Esophagus squamous epithelium (tissue), 5 donors: ENCODE data around the gene IGFBP5. TPM values are rescaled to one million over a fixed set of nuclear protein-coding genes. Genes with fewer than 3 reads are reported as not detected.
A peak's percentile ranks its signal among the peaks of the same experiment; 100 is the strongest.

ENCODE experiments used
- DNase-seq: peaks from one replicate; lab custom pipeline; 2025; lab: John Stamatoyannopoulos, UW
- H3K27ac ChIP-seq, 4 donors: fragments of 200-600 bp; sonication (generic); one replicate each; pipeline ENCODE4 v1.5.1; 2016 to 2019; ENCODE audit warnings: mild to moderate bottlenecking in 1 of 4
- H3K27me3 ChIP-seq, 4 donors: fragments of 200-600 bp; sonication (generic); 1 replicate in 3 of 4; 2 replicates in 1 of 4; pipeline versions ENCODE4 v1.5.1 to v1.6.0; 2017 to 2021; ENCODE audit warnings: antibody characterized with exemption in 1 of 4
- H3K36me3 ChIP-seq, 3 donors: fragments of 200-600 bp; sonication (generic); one replicate each; pipeline ENCODE4 v1.5.1; 2016 to 2019
- H3K4me1 ChIP-seq, 3 donors: fragments of 200-600 bp; sonication (generic); one replicate each; pipeline ENCODE4 v1.5.1; 2017 to 2019
- H3K4me3 ChIP-seq, 4 donors: fragments of 200-600 bp; sonication (generic); 1 replicate in 3 of 4; 2 replicates in 1 of 4; pipeline ENCODE4 v1.5.1; 2016 to 2019; ENCODE audit warnings: mild to moderate bottlenecking in 2 of 4, moderate library complexity in 1 of 4
- H3K9me3 ChIP-seq, 3 donors: fragments of 200-600 bp; sonication (generic); one replicate each; pipeline ENCODE4 v1.5.1; 2016 to 2019
- CTCF ChIP-seq, 6 experiments: fragments of 450-650 bp in 4 of 6; fragments of 200-600 bp in 2 of 6; sonication (generic) in 2 of 6; IDR thresholded peaks; one replicate each; pipeline ENCODE4 v1.5.1; 2016 to 2019; ENCODE audit warnings: antibody characterized with exemption in 6 of 6, mild to moderate bottlenecking in 4 of 6, moderate library complexity in 4 of 6
- POLR2A ChIP-seq, 4 donors: fragments of 450-650 bp; IDR thresholded peaks; one replicate each; pipeline ENCODE4 v1.6.1; 2017; ENCODE audit warnings: antibody characterized with exemption in 4 of 4, mild to moderate bottlenecking in 4 of 4, moderate library complexity in 3 of 4
- WGBS, 2 donors: methylation state at CpG; one replicate each; pipeline ENCODE4 v1.1.5; 2018; 5-methylcytosine and 5-hydroxymethylcytosine counted together
- intact Hi-C: fragments of 100-400 bp; cut with DNase I; formaldehyde crosslinking; loops from one replicate; pipeline ENCODE4 v1.15.0; 2022
- total RNA-seq, 4 donors: library from RNA; depleted of rRNA; stranded (reverse); fragments of >200 nt; gene quantifications; one replicate each; pipeline ENCODE4 v1.1.0, GENCODE V29; 2016
- donor health status: DM: yes; HTN: yes; CAD: no.

Gene IGFBP5
- total RNA-seq, 4 donors from 2014 or later: 26.9 to 899 (median 95.4) TPM

DNA sequence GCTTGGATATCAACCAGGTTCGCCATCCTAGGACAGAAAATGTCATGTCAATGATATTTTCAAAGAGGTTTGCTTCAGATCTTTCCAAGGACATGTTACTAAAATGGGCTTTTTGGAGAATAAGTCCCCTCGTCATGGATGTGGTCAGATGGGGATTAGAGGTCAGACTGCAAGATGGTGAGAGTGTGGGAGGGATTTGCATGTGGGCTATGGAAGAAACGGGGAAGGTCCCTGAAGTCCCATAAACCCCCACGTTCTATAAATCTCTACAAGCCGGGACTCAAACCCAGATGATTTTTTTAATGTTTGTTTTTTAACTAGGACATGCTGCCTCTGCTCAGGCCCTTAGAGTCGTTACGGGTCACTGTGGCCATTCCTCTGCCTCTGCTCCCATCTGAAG lies 37.7 kb upstream of the IGFBP5 start:
- 81 to 89% methylated on average over 7 of the region's 7 CpGs for WGBS, 2 donors
- no peak for DNase-seq

GRCh38 chr2:216732334-216732733 lies 37.0 kb upstream of the IGFBP5 start:
- Histone ChIP-seq H3K36me3 (no peaks in the 10 kb centered on the region), H3K27ac (no peak overlapping the region), H3K4me1 (peaks cover 0 to 5% (median 0%) of the 10 kb centered on the region in 3 donors), H3K27me3 (no peaks in the 10 kb centered on the region), H3K9me3 (no peaks in the 10 kb centered on the region), H3K4me3 (no peak overlapping the region)
- 81 to 87% methylated on average over 5 to 6 of the region's 7 CpGs for WGBS, 2 donors
- intact Hi-C loops: no loop called here
- no peak for TF ChIP-seq POLR2A (IDR thresholded peaks at IDR 0.05)
- TF ChIP-seq CTCF (IDR thresholded peaks at IDR 0.05): no peak
- no peak for DNase-seq

More for the DNA sequence above, 37.7 kb upstream of the IGFBP5 start:
- H3K9me3 ChIP-seq: no peaks in the 10 kb centered on the region
- H3K27ac ChIP-seq: no peak overlapping the region
- no peaks in the 10 kb centered on the region for H3K27me3 ChIP-seq
- H3K4me1 ChIP-seq: peaks cover 0 to 7% (median 0%) of the 10 kb centered on the region in 3 donors
- TF ChIP-seq CTCF (IDR thresholded peaks at IDR 0.05) (no peak), POLR2A (IDR thresholded peaks at IDR 0.05) (no peak)
- no peak overlapping the region for H3K4me3 ChIP-seq
- no peaks in the 10 kb centered on the region for H3K36me3 ChIP-seq
- intact Hi-C loops: no loop called here

DNA sequence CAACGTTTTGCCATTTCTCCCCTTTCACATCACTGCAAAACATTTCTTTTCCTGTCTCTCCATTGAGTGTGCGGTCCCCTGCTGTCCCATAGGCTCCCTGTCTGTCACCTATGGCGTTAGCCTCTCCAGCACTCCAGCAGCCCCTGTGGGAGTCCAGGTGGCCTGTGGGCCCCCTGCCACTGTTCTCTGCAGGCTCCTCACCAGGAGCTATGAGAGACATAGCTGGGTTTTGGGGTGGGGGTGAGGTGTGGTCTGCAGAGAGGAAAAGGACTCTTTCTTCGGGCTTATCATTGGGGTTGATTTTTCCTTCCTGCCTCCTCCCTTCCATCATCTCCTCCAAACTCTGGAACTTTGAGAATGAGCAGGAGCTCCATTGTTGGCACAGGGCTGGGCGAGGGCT lies 36.1 kb upstream of the IGFBP5 start:
- no peak overlapping the region for H3K4me3 ChIP-seq
- WGBS, 2 donors: 72 to 84% methylated on average over 5 of the region's 5 CpGs
- intact Hi-C loops: no loop called here
- H3K27ac ChIP-seq: no peak overlapping the region
- TF ChIP-seq CTCF (IDR thresholded peaks at IDR 0.05) (no peak), POLR2A (IDR thresholded peaks at IDR 0.05) (no peak)
- peaks cover 0 to 5% (median 0%) of the 10 kb centered on the region in 3 donors for H3K4me1 ChIP-seq
- H3K9me3 ChIP-seq: no peaks in the 10 kb centered on the region
- DNase-seq: no peak
- no peaks in the 10 kb centered on the region for H3K36me3 ChIP-seq
- no peaks in the 10 kb centered on the region for H3K27me3 ChIP-seq

GRCh38 chr2:216730871-216731270 lies 35.5 kb upstream of the IGFBP5 start:
- DNase-seq: no peak
- H3K27ac ChIP-seq: no peak overlapping the region
- intact Hi-C loops: no loop called here
- WGBS, 2 donors: 76 to 82% methylated on average over 4 to 5 of the region's 5 CpGs
- TF ChIP-seq CTCF (IDR thresholded peaks at IDR 0.05) (no peak), POLR2A (IDR thresholded peaks at IDR 0.05) (no peak)
- H3K4me3 ChIP-seq: no peak overlapping the region
- peaks cover 0 to 9% (median 3%) of the 10 kb centered on the region in 3 donors for H3K4me1 ChIP-seq
- H3K9me3 ChIP-seq: no peaks in the 10 kb centered on the region
- no peaks in the 10 kb centered on the region for H3K27me3 ChIP-seq
- H3K36me3 ChIP-seq: no peaks in the 10 kb centered on the region

DNA sequence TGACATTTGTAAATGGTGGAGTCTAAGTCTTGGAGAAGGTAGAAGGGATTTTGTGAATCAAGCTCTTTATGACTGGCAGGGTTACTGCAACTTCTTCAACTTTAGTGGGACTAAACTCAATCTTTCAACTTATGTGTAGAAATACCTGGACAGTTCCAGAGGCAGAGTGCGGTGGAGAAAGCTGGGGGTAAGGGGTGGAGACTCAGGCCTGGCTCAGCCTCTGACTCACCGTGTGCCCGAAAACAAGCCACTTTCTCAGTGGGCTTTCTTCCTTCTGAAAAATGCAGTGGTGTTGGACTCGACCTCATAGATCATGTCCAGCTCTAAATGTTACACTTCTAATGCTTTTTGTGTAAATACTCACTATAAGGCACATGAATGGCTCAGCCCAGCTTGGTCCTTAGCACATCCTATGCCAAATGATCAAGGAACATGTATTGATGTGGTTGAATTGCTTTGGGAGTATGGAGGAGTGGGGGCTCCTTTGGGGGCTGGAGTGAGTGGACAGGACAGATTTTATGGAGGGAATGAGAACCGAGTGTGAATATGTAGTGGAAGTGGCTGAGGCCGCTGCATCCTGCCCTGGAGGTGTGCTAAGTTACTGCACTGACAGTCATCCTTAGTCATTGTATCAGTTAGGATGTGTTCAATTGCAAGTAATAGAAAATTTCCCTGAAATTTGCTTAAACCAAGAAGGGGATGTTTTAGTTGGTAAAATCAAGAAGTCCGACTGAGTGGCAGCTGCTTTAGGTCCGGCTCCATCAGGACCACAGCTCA lies 32.2 kb upstream of the IGFBP5 start:
- H3K36me3 ChIP-seq: no peaks in the 10 kb centered on the region
- no peaks in the 10 kb centered on the region for H3K27me3 ChIP-seq
- 74 to 86% methylated on average over 8 of the region's 8 CpGs for WGBS, 2 donors
- no peak overlapping the region for H3K27ac ChIP-seq
- TF ChIP-seq CTCF (IDR thresholded peaks at IDR 0.05): peak in 1 of 6 experiments; percentile 27
- TF ChIP-seq POLR2A (IDR thresholded peaks at IDR 0.05): no peak
- intact Hi-C loops: no loop called here
- H3K9me3 ChIP-seq: no peaks in the 10 kb centered on the region
- no peak for DNase-seq
- H3K4me3 ChIP-seq: no peak overlapping the region
- peaks cover 0 to 37% (median 15%) of the 10 kb centered on the region in 3 donors for H3K4me1 ChIP-seq
